Keratinocyte (primary cell): ENCODE data around the gene TIMMDC1.

Experiments used
- CTCF ChIP-seq, 3 experiments: IDR thresholded peaks in 1 of 3; conservative IDR thresholded peaks in 1 of 3; optimal IDR thresholded peaks in 1 of 3; 2 replicates in 2 of 3; 3 replicates in 1 of 3; pipeline versions ENCODE3 to v1.5.1; 2011; ENCODE audit warnings: low read length in 3 of 3, mild to moderate bottlenecking in 3 of 3, moderate library complexity in 2 of 3, control low read depth in 1 of 3, inconsistent platforms in 1 of 3; ENCODE audit not compliant: insufficient read depth in 2 of 3; ENCODE audit errors: extremely low read depth in 1 of 3
- EZH2 ChIP-seq: IDR thresholded peaks from one replicate; pipeline ENCODE4 v1.6.1; 2012; ENCODE audit warnings: inconsistent platforms, mild to moderate bottlenecking, low read length, moderate library complexity

- TF ChIP-seq CTCF (optimal IDR thresholded peaks at IDR 0.05 in 1 of 3, IDR thresholded peaks at IDR 0.05 in 1 of 3, conservative IDR thresholded peaks at IDR 0.05 in 1 of 3; ENCODE audit: extremely low read depth in 1 of 3, insufficient read depth in 2 of 3, low read length in 3 of 3) = no peak
- no peak for TF ChIP-seq EZH2
Measured at GRCh38 chr3:119555929-119556328, 57.6 kb downstream of the TIMMDC1 start.
